ENCODE results near the gene ZNF263.

ZNF263 gene

GRCh38 chr16:3305109-3306068, 22.1 kb downstream of the ZNF263 start, which contains the start of the genes TIGD7 and ZNF75A (continued):
- TF ChIP-seq TSHZ2 (CRISPR knock-in tag; IDR thresholded peaks at IDR 0.05) (no peak; the same call in 1 of the 2 replicates), TOX (CRISPR knock-in tag; IDR thresholded peaks at IDR 0.05; ENCODE audit: borderline replicate concordance) (no peak)

DNA sequence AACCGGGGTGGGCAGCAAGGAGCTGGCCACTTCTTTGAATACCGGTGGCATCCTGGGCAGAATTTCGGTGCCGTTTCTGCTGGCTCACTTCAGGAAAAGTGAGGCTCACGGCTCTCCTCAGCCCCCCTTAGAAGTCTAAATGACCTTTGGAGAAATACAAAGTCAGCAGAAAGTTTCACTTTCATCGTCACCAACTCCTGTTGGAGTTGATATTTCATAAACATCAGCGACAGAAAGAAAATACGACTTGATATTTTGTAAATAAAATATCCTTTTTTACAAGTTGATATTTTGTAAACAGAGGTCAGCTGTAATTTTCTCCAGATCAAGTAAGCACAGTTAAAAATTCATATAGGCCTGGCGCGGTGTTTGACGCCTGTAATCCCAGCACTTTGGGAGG, 22.8 kb downstream of the ZNF263 start:
- TF ChIP-seq, protein P1, sequence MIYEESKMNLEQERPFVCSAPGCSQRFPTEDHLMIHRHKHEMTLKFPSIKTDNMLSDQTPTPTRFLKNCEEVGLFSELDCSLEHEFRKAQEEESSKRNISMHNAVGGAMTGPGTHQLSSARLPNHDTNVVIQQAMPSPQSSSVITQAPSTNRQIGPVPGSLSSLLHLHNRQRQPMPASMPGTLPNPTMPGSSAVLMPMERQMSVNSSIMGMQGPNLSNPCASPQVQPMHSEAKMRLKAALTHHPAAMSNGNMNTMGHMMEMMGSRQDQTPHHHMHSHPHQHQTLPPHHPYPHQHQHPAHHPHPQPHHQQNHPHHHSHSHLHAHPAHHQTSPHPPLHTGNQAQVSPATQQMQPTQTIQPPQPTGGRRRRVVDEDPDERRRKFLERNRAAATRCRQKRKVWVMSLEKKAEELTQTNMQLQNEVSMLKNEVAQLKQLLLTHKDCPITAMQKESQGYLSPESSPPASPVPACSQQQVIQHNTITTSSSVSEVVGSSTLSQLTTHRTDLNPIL (CRISPR knock-in tag; IDR thresholded peaks at IDR 0.05; ENCODE audit: low read depth): no peak
- TF ChIP-seq RARB (CRISPR knock-in tag; IDR thresholded peaks at IDR 0.05): no peak
- no peak for TF ChIP-seq ARNTL (CRISPR knock-in tag; IDR thresholded peaks at IDR 0.05; ENCODE audit: borderline replicate concordance, low read depth)
- TF ChIP-seq TSHZ2 (CRISPR knock-in tag; IDR thresholded peaks at IDR 0.05): no peak
- TF ChIP-seq OSR1 (CRISPR knock-in tag; IDR thresholded peaks at IDR 0.05): no peak
- TF ChIP-seq ESRRG (CRISPR knock-in tag; IDR thresholded peaks at IDR 0.05): no peak
- ATAC-seq: no peak

DNA sequence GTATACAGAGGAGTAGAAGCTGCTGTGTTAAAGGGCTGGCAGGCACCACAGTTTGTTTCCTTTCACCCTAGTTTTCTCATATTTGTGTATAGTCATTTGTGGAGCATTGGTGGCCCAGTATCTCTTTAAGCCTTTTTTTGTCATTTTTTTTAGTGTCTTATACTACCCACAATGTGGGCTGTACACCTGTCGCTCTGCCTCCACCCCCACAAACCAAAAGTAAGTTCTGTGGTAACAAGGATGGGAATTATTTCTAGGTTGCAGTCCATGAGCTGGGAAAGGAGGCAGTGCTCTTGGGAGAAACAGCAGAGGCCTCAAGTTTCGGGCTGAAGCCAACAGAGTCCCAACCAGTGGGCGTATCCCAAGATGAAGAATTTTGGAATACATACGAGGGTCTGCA, 28.2 kb downstream of the ZNF263 start:
- TF ChIP-seq OSR1 (CRISPR knock-in tag; IDR thresholded peaks at IDR 0.05): no peak
- no peak for TF ChIP-seq CSRNP3 (CRISPR knock-in tag; IDR thresholded peaks at IDR 0.05)
- TF ChIP-seq, protein P1 (CRISPR knock-in tag; IDR thresholded peaks at IDR 0.05; ENCODE audit: low read depth): no peak
- no peak for TF ChIP-seq ESRRG (CRISPR knock-in tag; IDR thresholded peaks at IDR 0.05)
- TF ChIP-seq ARNTL (CRISPR knock-in tag; IDR thresholded peaks at IDR 0.05; ENCODE audit: borderline replicate concordance, low read depth): no peak
- no peak for TF ChIP-seq CSDC2 (CRISPR knock-in tag; IDR thresholded peaks at IDR 0.05)
- TF ChIP-seq BACH2 (CRISPR knock-in tag; IDR thresholded peaks at IDR 0.05; ENCODE audit: borderline replicate concordance): no peak
- no peak for TF ChIP-seq ZNF565 (CRISPR knock-in tag; conservative IDR thresholded peaks at IDR 0.05; ENCODE audit: low read depth)
- TF ChIP-seq SNAI2 (CRISPR knock-in tag; IDR thresholded peaks at IDR 0.05): no peak
- no peak for TF ChIP-seq RARB (CRISPR knock-in tag; IDR thresholded peaks at IDR 0.05)
- TF ChIP-seq ZC3H10 (CRISPR knock-in tag; IDR thresholded peaks at IDR 0.05): no peak
- TF ChIP-seq ZFP3 (CRISPR knock-in tag; IDR thresholded peaks at IDR 0.05): no peak
- TF ChIP-seq ZNF70 (CRISPR knock-in tag; IDR thresholded peaks at IDR 0.05): no peak
- no peak for TF ChIP-seq PPARA (CRISPR knock-in tag; IDR thresholded peaks at IDR 0.05; ENCODE audit: borderline replicate concordance)
- TF ChIP-seq TCF4 (CRISPR knock-in tag; IDR thresholded peaks at IDR 0.05; ENCODE audit: borderline replicate concordance): no peak
- no peak for TF ChIP-seq GLIS3 (CRISPR knock-in tag; IDR thresholded peaks at IDR 0.05)
- TF ChIP-seq ZNF8 (CRISPR knock-in tag; IDR thresholded peaks at IDR 0.05): no peak
- TF ChIP-seq ISL1 (CRISPR knock-in tag; IDR thresholded peaks at IDR 0.05): no peak
- TF ChIP-seq TOX (CRISPR knock-in tag; IDR thresholded peaks at IDR 0.05; ENCODE audit: borderline replicate concordance): no peak
- no peak for ATAC-seq
